Prostate gland (tissue), 2 donors: ENCODE data around the gene EHD1.

Experiments used
- POLR2A ChIP-seq: fragments of 450-650 bp; IDR thresholded peaks from one replicate; pipeline ENCODE4 v1.6.1; 2016; ENCODE audit warnings: antibody characterized with exemption, mild to moderate bottlenecking
- POLR2AphosphoS5 ChIP-seq: sonication (generic); formaldehyde crosslinking; IDR thresholded peaks from one replicate; pipeline ENCODE4 v1.6.1; 2017; ENCODE audit warnings: antibody characterized with exemption
- TF ChIP-seq, protein P1 (sequence below), 4 experiments: fragments of 200-600 bp in 2 of 4; fragments of 450-650 bp in 2 of 4; sonication (generic) in 2 of 4; IDR thresholded peaks; 1 replicate in 3 of 4; 2 replicates in 1 of 4; pipeline ENCODE4 v1.5.1; 2016 to 2019; ENCODE audit warnings: antibody characterized with exemption in 4 of 4, mild to moderate bottlenecking in 2 of 4, moderate library complexity in 2 of 4

DNA sequence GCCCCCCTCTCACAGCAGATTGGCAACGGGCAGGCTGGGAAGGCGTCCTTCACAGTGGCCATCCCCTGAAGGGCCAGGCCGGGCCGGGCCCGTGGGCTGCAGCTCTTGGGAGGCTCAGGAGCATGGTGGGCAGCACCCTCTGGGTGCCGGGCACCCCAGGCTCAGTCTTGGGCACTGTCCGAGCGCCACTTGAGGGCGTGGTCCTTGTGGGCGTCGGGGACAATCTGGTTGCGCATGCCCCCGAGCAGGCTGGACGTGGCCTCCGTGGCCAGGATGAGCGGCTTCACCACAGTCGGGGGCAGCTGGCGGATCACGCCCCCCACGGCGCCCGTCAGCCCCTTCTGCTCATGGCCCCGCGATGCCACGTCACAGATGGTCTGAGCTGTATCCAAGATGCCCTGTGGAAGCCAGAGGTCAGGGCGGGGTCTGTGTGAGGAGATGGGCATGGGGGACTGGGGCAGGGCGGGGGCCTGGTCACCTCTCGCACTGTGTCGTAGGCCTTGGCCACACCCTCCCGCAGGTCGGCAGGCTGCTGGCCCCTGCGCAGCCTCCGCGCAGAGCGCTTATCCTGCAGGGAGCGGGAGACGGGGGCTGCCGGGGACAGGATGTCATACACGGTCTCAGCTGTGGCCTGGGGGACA lies 16.5 kb upstream of the EHD1 start:
- TF ChIP-seq, protein P1, sequence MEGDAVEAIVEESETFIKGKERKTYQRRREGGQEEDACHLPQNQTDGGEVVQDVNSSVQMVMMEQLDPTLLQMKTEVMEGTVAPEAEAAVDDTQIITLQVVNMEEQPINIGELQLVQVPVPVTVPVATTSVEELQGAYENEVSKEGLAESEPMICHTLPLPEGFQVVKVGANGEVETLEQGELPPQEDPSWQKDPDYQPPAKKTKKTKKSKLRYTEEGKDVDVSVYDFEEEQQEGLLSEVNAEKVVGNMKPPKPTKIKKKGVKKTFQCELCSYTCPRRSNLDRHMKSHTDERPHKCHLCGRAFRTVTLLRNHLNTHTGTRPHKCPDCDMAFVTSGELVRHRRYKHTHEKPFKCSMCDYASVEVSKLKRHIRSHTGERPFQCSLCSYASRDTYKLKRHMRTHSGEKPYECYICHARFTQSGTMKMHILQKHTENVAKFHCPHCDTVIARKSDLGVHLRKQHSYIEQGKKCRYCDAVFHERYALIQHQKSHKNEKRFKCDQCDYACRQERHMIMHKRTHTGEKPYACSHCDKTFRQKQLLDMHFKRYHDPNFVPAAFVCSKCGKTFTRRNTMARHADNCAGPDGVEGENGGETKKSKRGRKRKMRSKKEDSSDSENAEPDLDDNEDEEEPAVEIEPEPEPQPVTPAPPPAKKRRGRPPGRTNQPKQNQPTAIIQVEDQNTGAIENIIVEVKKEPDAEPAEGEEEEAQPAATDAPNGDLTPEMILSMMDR (IDR thresholded peaks at IDR 0.05) = no peak
- no peak for TF ChIP-seq POLR2A
- TF ChIP-seq POLR2AphosphoS5 = no peak
